HepG2 (cell line): ENCODE results near the gene ATP6V0D1. TPM values are rescaled to one million over a fixed set of nuclear protein-coding genes. Genes with fewer than 3 reads are reported as not detected.
A peak's percentile ranks its signal among the peaks of the same experiment; 100 is the strongest.

Source experiments
- ARNTL ChIP-seq: sonication (generic); formaldehyde crosslinking; IDR thresholded peaks from 2 replicates; pipeline ENCODE4 v1.4.0; 2020; ENCODE audit warnings: mild to moderate bottlenecking, missing genetic modification reagents
- NPAS2 ChIP-seq: sonication (generic); formaldehyde crosslinking; IDR thresholded peaks from 2 replicates; pipeline ENCODE4 v1.8.0; 2022; ENCODE audit warnings: mild to moderate bottlenecking, missing genetic modification reagents, borderline replicate concordance
- PCBP2 ChIP-seq: fragments of 200-400 bp; formaldehyde crosslinking; optimal IDR thresholded peaks from 2 replicates; pipeline ENCODE3; 2018; ENCODE audit warnings: low read length, low read depth; ENCODE audit not compliant: poor library complexity, severe bottlenecking
- ZFP37 ChIP-seq: sonication (generic); formaldehyde crosslinking; IDR thresholded peaks from 2 replicates; pipeline ENCODE4 v1.4.0; 2020; ENCODE audit warnings: missing genetic modification reagents, borderline replicate concordance
- ZKSCAN5 ChIP-seq: sonication (generic); formaldehyde crosslinking; IDR thresholded peaks from 2 replicates; pipeline ENCODE4 v1.5.1; 2020; ENCODE audit warnings: mild to moderate bottlenecking, missing genetic modification reagents
- ZMAT5 ChIP-seq: sonication (generic); formaldehyde crosslinking; IDR thresholded peaks from 2 replicates; pipeline ENCODE4 v1.5.0; 2020; ENCODE audit warnings: mild to moderate bottlenecking, low read depth, missing genetic modification reagents, borderline replicate concordance
- ZNF331 ChIP-seq: sonication (generic); formaldehyde crosslinking; IDR thresholded peaks from 2 replicates; pipeline ENCODE4 v1.4.0; 2020; ENCODE audit warnings: missing genetic modification reagents
- ZNF567 ChIP-seq: sonication (generic); formaldehyde crosslinking; IDR thresholded peaks from 2 replicates; pipeline ENCODE4 v1.8.1; 2023; ENCODE audit warnings: mild to moderate bottlenecking, missing genetic modification reagents, borderline replicate concordance
- ZNF687 ChIP-seq: sonication (generic); formaldehyde crosslinking; IDR thresholded peaks from 2 replicates; pipeline ENCODE4 v1.5.1; 2020; ENCODE audit warnings: mild to moderate bottlenecking, missing genetic modification reagents, moderate library complexity
- ZNF878 ChIP-seq: sonication (generic); formaldehyde crosslinking; IDR thresholded peaks from 2 replicates; pipeline ENCODE4 v1.8.1; 2023; ENCODE audit warnings: mild to moderate bottlenecking, missing genetic modification reagents, moderate library complexity
- ZSCAN9 ChIP-seq: IDR thresholded peaks from 2 replicates; pipeline ENCODE4 v1.6.1; 2016; ENCODE audit warnings: borderline replicate concordance
- polyA plus RNA-seq, 8 experiments: library from polyadenylated mRNA; depleted of rRNA in 3 of 8; stranded (reverse) in 7 of 8; unstranded in 1 of 8; fragments of >200 nt; fragmentation: Illumina TruSeq in 4 of 8; extraction: Trizol in 4 of 8; gene quantifications; 2 replicates each; pipeline versions ENCODE4 v1.2.1 to v1.2.3, GENCODE V29; 2011 to 2016; ENCODE audit warnings: low read depth in 4 of 8, missing spikeins in 1 of 8, mixed read lengths in 1 of 8; ENCODE audit not compliant: insufficient read depth in 1 of 8
- total RNA-seq, 5 experiments: library from RNA; depleted of rRNA; stranded (reverse); fragments of >200 nt; fragmentation: Illumina TruSeq; extraction: Trizol; gene quantifications; 2 replicates each; pipeline ENCODE4 v1.2.3, GENCODE V29; 2016; ENCODE audit warnings: low read depth in 1 of 5
- TF ChIP-seq, protein P1 (sequence below): sonication (generic); formaldehyde crosslinking; IDR thresholded peaks from 2 replicates; pipeline ENCODE4 v1.5.0; 2020; ENCODE audit warnings: mild to moderate bottlenecking, missing genetic modification reagents, borderline replicate concordance
- TF ChIP-seq, protein P2 (sequence below): sonication (generic); formaldehyde crosslinking; IDR thresholded peaks from 2 replicates; pipeline ENCODE4 v1.5.1; 2020; ENCODE audit warnings: mild to moderate bottlenecking, missing genetic modification reagents

The ATP6V0D1 gene
- total and polyA plus RNA-seq, 2 of the 13 experiments (the other 11 are each of a cell fraction or from before 2014, with no cell fraction given): 51.1 to 61.3 TPM

- peak; percentile 79 for TF ChIP-seq ZNF687 (CRISPR knock-in tag)
- no peak for TF ChIP-seq ZNF878 (CRISPR knock-in tag)
- TF ChIP-seq ARNTL (CRISPR knock-in tag): no peak
- TF ChIP-seq ZKSCAN5 (CRISPR knock-in tag): no peak
- no peak for TF ChIP-seq ZFP37 (CRISPR knock-in tag)
- TF ChIP-seq, protein P1, sequence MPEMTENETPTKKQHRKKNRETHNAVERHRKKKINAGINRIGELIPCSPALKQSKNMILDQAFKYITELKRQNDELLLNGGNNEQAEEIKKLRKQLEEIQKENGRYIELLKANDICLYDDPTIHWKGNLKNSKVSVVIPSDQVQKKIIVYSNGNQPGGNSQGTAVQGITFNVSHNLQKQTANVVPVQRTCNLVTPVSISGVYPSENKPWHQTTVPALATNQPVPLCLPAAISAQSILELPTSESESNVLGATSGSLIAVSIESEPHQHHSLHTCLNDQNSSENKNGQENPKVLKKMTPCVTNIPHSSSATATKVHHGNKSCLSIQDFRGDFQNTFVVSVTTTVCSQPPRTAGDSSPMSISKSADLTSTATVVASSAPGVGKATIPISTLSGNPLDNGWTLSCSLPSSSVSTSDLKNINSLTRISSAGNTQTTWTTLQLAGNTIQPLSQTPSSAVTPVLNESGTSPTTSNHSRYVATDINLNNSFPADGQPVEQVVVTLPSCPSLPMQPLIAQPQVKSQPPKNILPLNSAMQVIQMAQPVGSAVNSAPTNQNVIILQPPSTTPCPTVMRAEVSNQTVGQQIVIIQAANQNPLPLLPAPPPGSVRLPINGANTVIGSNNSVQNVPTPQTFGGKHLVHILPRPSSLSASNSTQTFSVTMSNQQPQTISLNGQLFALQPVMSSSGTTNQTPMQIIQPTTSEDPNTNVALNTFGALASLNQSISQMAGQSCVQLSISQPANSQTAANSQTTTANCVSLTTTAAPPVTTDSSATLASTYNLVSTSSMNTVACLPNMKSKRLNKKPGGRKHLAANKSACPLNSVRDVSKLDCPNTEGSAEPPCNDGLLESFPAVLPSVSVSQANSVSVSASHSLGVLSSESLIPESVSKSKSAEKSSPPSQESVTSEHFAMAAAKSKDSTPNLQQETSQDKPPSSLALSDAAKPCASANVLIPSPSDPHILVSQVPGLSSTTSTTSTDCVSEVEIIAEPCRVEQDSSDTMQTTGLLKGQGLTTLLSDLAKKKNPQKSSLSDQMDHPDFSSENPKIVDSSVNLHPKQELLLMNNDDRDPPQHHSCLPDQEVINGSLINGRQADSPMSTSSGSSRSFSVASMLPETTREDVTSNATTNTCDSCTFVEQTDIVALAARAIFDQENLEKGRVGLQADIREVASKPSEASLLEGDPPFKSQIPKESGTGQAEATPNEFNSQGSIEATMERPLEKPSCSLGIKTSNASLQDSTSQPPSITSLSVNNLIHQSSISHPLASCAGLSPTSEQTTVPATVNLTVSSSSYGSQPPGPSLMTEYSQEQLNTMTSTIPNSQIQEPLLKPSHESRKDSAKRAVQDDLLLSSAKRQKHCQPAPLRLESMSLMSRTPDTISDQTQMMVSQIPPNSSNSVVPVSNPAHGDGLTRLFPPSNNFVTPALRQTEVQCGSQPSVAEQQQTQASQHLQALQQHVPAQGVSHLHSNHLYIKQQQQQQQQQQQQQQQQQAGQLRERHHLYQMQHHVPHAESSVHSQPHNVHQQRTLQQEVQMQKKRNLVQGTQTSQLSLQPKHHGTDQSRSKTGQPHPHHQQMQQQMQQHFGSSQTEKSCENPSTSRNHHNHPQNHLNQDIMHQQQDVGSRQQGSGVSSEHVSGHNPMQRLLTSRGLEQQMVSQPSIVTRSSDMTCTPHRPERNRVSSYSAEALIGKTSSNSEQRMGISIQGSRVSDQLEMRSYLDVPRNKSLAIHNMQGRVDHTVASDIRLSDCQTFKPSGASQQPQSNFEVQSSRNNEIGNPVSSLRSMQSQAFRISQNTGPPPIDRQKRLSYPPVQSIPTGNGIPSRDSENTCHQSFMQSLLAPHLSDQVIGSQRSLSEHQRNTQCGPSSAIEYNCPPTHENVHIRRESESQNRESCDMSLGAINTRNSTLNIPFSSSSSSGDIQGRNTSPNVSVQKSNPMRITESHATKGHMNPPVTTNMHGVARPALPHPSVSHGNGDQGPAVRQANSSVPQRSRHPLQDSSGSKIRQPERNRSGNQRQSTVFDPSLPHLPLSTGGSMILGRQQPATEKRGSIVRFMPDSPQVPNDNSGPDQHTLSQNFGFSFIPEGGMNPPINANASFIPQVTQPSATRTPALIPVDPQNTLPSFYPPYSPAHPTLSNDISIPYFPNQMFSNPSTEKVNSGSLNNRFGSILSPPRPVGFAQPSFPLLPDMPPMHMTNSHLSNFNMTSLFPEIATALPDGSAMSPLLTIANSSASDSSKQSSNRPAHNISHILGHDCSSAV (CRISPR knock-in tag): no peak
- no peak for TF ChIP-seq ZMAT5 (CRISPR knock-in tag)
- TF ChIP-seq PCBP2: no peak
- TF ChIP-seq ZNF567 (CRISPR knock-in tag): 0 out of 2 replicates have a peak, but pooled peaks have one; percentile 59
- TF ChIP-seq ZNF331 (CRISPR knock-in tag): 0 out of 2 replicates have a peak, but pooled peaks have one; percentile 13
- TF ChIP-seq NPAS2 (CRISPR knock-in tag): no peak
- TF ChIP-seq, protein P2, sequence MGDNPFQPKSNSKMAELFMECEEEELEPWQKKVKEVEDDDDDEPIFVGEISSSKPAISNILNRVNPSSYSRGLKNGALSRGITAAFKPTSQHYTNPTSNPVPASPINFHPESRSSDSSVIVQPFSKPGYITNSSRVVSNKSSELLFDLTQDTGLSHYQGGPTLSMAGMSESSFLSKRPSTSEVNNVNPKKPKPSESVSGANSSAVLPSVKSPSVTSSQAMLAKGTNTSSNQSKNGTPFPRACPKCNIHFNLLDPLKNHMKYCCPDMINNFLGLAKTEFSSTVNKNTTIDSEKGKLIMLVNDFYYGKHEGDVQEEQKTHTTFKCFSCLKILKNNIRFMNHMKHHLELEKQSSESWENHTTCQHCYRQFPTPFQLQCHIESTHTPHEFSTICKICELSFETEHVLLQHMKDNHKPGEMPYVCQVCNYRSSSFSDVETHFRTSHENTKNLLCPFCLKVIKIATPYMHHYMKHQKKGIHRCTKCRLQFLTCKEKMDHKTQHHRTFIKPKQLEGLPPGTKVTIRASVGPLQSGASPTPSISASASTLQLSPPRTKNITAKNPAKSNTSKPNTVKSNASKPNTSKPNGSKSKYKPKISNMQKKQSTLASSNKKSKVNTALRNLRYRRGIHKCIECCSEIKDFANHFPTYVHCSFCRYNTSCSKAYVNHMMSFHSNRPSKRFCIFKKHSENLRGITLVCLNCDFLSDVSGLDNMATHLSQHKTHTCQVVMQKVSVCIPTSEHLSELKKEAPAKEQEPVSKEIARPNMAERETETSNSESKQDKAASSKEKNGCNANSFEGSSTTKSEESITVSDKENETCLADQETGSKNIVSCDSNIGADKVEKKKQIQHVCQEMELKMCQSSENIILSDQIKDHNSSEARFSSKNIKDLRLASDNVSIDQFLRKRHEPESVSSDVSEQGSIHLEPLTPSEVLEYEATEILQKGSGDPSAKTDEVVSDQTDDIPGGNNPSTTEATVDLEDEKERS (CRISPR knock-in tag): no peak
- TF ChIP-seq ZSCAN9 (CRISPR knock-in tag): 0 out of 2 replicates have a peak, but pooled peaks have one; percentile 38
Measured at GRCh38 chr16:67428146-67428731, 52.7 kb downstream of the ATP6V0D1 start (continued).
